NCI-H446 treated with DMSO at 0.1 percent for 48 hours (cell line): ENCODE measurements around the gene SNX32.
A peak's percentile ranks its signal among the peaks of the same experiment; 100 is the strongest.

Source experiments
- DNase-seq: peaks from one replicate; lab custom pipeline; 2025; lab: John Stamatoyannopoulos, UW

The SNX32 gene

DNA sequence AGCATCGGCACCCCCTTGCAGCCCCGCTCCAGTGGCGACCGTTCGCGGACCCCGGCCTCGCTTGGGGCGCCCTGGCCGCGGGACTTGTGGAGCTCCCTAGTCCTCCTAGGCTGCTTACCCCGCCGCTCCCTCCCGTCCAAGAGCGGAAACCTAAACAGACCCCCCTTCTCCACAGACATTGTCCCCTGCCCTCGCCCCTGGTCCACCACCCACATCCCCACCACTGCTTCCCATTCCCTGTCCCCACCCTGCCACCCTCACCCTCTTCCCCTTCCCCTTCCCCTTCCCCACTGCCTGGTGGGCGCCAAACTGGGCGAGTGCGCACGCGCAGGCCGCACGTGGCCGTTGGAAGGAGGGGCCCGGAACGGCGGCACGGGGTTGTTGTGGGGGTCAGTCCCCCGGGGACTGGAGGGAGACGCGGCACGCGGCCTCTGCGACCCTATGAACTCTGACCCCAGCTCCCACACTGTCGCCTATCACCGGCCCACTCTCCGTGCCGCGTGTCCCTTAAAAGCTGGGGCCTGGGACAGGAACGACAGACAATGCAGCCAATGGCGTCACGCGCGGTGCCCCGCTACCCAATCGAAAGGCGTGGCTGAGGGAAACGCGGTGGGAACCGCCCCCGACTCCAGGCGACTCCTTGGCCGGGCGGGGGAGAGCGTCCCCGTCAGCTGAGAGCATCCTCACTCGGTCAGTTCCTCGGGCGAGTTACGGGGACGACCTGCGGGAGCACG, at the start of gene SNX32:
Gene SNX32 (plus strand): TSS at position 667 of the 734 bp plus-strand sequence. CDS start 103 bp downstream, outside the sequence.
- peak; percentile 76 for DNase-seq

DNA sequence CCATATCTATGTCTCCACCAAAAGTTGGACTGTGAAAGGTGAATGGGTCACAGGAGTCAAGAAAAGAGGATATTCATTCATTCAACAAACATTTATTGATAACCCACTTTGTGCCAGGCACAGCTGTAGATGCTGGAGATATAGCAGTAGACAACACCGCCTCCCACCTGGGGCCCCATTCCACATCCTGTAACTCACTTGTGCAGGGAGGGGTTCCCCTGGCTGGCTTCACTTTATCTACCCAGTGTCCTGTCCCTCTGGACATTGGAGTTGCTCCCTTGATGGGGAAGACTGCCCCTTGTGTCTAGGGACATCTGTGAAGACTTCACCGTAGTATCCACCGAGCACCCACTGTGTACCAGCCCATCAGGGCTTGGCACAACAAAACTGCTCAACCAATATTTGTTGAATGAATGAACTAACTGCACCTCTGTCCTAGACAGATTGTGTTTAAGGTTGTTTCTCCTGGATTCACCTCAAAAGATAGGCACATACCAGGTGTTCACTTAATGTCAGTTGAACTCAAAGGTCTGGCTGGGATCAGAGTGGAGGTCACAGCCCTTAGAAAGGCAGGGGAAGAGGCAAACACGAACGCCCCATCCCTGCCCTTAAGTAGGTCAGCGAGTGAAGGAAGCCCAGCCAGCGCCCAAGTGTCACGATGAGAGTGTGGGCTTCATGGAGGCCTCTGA, 48.3 kb upstream of the SNX32 start:
- no peak for DNase-seq

GRCh38 chr11:65786008-65786785, 47.6 kb upstream of the SNX32 start:
- DNase-seq, result no peak

DNA sequence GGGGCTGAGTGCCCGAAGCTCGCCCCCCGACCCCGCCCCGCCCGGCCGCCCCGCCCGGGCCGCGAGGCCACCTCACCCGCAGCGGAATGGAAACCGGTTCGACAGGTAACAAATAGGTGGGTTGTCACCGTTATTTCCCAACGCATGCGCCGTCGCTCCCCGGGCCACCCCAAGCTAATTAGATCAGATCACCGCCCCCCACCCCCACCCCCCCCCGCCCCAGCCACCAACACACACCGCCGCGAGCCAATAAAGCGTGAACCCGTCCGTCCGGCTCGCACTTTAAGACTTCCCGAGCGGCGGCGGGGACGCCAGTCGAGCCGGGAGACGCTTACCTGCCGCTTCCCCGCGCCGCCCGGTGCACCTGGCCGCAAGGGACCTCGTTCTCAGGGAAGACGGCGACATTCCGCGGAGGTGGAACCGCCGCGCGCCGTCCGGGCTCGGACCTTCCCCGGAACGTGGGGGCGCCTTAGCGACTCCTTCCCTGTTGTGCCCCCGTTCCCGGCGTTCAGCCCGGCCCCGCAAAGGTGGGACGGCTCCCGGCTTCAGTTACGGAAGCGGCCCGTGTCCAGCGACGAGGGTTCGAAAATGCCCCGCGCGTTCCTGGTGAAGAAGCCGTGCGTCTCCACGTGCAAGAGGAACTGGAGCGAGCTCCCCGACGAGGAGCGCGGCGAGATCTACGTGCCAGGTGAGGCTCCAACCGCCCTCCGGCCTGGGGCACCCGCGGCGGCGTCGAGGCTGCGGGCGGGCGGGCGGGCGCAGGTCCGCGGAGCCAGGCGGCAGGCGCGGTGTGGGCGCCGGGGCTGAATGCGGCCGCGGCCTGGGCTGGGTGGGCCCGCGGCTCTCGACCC, 46.8 kb upstream of the SNX32 start, which contains the start of gene OVOL1:
Gene OVOL1 (plus strand): TSS at position 278 of the 851 bp plus-strand sequence. CDS start 311 bp downstream, at position 589.
- DNase-seq, result no peak

DNA sequence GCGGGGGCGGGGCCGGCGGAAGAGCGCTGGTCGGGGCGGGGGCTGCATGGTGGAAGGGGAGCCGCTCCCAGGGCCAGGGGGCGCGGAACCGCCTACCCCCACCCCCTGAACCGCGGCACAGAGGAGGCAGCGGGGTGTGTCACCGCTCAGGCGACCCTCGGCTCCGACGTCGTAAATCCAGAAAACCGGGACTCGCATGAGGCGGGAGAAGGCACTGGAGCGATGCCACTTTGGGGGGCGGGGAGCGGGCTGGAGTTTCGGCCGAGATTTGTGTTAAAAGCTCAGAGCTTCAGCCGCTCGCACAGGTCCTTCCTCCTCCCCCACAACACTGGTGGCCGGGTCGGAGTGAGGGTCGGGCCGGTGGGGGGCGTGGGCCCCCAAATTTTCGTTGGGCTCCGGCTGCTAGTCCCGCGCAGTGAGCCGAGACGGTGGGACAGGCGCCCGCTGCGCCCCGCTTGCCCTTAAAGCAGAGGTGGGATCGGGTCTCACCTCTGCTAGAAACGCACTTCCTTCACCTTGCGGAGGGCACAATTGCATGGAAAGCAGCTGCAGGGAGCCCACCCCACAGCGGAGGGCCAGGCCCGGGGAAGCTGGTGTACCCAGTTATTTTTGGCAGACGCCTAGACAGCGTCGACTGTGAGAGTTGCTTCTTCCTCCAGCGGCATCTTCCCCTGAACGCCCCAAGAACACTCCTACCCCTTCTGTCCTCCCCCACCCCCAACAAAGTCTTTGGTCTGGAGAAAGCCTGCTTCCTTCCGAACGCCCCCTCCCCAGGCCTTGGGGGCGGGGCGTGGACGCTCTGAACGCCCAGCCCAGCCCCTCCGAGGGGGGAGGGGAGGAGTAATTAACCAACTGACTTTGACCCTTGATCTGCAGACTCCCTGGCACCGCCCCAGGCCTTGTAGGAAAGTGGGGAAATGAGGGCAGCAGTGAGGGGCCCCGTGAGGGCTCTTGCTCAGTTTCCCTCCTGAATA, 45.8 kb upstream of the SNX32 start:
- DNase-seq, result no peak

GRCh38 chr11:65788821-65789220, 44.9 kb upstream of the SNX32 start:
- no peak for DNase-seq

GRCh38 chr11:65789230-65790103, 44.3 kb upstream of the SNX32 start:
- DNase-seq, result no peak

DNA sequence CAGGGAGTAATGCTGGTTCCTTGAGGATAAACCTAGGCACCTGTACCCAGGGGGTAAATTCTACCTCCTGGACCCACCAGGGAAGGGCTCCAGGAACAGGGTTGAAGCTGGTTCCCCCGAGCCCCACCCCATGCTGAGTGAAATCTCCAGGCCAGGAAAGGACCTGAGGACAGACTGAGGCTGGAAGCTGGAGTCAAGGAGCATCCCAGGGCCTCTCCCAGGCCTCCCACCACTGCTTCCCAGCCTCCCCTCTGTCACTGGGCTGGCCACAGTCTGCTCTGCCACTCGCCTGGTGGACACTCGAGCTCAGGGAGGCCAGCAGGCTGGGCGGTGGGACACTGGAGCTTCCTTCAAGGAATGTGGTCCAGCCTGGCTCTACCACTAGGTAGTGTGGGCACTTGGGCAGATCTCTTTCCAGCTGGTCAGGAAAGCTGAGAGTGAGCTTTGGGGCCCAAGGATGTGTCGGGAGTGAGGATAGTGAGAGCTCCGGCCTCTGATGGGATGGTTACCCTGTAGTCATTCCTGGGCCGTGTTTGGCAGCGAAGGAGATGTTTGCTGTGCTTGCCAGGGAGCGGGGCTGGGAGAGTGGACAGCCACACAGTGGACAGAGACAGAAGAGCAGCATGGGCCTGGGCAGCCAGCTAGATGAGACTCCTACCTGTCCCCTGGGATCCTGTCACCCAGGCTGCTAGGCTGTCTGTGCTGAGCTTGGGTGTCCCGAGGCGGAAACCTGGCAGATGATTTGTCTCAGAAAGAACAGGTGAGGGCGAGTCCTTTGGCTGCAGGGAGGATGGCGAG, 43.5 kb upstream of the SNX32 start:
- no peak for DNase-seq

DNA sequence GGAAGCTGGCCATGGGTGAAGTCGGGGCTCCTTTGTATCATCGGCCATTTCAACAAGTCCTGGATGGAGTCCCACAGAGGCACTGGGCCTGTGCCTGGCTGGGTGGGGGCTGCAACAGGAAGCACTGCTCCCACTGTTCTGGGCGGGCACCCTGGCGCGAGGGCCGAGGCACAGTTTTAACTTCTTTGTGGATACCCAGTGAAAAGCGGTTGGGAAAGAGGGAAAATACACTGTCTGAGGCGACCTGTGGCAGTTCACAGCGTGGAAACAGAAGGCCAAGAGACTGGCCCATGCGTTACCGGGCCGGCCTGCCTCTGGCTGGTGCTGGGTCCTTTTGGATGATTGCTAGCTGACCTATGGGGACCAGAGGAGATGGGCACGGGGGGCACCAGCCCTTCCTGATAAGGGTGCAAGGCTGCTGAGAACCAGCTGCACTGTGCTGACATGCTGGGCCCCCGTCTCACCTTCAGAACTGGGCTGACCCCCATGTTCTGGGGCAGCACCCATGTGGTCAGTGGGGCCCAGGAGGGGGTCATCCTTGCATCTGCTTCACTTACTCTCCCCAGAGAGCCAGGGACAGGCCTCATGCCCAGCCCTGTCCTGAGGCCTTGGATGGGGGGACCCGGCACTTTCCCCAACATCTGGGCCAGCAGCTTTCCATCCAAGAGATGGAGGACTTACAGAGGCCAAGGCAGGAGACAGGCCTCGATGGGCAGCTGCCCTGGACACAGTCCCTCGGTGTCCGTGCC, 42.7 kb upstream of the SNX32 start:
- DNase-seq, result no peak

- DNase-seq, result no peak
Measured at GRCh38 chr11:65791719-65792213, 42.0 kb upstream of the SNX32 start.

- DNase-seq, result no peak
Measured at GRCh38 chr11:65792456-65792855, 41.3 kb upstream of the SNX32 start.

DNA sequence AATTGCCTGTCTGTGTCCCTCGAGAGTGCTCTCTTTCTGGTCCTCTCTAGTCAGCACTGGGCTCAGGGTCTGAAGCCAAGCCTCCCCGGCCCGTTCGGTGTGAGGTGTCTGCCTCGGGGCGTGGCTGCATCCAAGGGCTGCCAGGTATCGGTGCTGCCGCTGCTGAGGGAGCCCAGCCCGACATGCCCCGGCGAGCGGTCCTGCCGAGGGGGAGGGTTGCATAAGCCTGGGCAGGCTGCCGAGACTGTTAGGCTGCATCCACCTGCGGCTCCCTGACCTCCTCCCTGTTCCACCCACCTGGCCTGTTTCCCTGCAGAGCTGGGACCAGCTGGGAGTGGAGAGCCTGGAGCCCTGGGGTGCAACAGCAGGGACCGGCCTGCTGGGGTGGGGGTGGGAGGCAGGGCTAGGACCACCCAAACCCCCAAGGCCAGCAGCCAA, 40.6 kb upstream of the SNX32 start:
- DNase-seq, result no peak

GRCh38 chr11:65793625-65794400, 40.0 kb upstream of the SNX32 start:
- no peak for DNase-seq

DNA sequence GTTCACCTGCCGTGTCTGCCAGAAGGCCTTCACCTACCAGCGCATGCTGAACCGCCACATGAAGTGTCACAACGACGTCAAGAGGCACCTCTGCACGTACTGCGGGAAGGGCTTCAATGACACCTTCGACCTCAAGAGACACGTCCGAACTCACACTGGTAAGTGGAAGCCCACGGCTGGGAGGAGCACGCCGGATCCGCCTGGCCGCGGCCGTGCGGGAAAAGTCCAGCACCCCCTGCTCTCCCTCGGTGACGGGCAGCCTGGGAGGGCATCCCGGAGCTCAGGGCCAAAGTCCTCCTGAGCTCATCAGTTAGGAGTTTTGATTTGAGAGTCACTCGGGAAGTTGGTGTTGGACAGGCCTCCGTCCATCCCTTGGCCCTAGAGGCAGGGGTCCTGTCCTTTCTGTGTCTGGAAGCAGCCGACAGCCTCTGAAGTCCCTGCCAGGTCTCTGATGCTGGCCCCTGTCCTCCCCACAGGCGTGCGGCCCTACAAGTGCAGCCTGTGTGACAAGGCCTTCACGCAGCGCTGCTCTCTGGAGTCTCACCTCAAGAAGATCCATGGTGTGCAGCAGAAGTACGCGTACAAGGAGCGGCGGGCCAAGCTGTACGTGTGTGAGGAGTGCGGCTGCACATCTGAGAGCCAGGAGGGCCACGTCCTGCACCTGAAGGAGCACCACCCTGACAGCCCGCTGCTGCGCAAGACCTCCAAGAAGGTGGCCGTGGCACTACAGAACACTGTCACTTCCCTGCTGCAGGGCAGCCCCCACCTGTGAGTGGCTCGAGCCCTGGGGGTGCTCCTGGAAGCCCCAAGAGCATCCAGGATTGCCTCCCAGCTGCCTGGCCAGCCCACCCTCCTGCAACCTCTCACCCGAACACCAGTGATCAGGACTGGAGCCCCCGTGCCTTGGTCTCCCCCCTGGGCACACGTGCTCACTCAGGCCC, 38.9 kb upstream of the SNX32 start:
- DNase-seq, result no peak

GRCh38 chr11:65796726-65797601, 36.8 kb upstream of the SNX32 start:
- DNase-seq, result no peak
